Embryonic facial prominence (tissue), 1 donor: ENCODE results near the gene NCOA4.
"Not testable (repeated sequence)": the region's sequence is repeated elsewhere in the genome, so short reads cannot be mapped to it uniquely, and the experiment has no call there.

Source experiments
- DNase-seq: peaks from one replicate; pipeline ENCODE4 v3.0.0-alpha.2; 2016; ENCODE audit errors: extremely low spot score

NCOA4 gene

GRCh38 chr10:46019569-46020343 lies 10.7 kb downstream of the NCOA4 start:
- DNase-seq = no peak

DNA sequence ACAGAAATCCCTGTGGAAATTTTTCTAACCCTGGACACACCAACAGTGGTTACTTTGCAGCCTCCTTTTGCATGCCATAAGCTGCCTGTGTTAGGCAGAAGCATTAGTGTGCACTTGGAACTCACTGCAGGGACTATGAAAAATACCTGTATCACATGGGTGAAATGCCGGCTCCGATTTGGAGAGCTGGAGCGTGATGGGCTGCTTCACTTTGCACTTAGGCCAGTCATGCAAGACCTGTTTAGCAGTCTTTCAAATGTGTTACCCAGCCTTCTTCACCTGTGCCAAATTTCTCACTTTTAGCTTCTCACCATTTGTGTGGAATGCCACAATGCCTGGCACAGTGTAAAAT lies 11.3 kb downstream of the NCOA4 start:
- no peak for DNase-seq

DNA sequence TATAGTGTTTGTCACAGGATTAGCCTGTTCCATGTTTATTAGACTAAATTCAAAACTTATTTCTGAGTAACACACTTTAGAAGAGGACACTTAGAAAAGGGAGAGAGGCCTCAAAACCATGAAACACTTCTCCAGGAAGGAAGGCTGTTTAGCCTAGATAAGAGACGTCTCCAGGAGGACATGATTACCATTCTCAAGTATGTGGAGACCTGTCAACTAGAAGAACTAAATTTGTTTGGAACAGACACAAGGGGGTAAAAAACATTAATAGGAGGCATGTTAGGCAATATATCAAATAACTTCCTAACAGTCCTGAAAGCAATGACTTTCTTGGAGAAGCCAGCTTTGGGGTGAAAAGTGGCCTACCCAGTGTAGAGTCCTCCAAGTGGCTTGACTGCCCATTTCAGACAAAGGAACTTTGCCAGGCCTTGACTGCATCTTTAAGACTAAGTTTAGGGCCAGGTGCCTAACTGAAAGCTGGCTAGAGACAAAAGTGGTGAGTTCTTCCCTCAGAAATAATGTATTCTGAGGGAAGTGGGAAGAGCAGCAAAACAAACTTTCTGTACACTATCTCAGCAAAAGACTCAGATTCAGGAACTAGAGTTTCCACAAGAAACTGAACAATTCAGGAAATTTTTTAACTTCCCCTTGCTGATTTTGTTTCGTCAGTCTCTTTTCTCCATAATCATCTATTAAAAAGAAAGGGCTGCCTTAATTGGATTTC lies 11.8 kb downstream of the NCOA4 start:
- DNase-seq = no peak

GRCh38 chr10:46017733-46018132 lies 12.7 kb downstream of the NCOA4 start:
- DNase-seq = no peak

- no peak for DNase-seq
Measured at GRCh38 chr10:46016811-46017210, 13.6 kb downstream of the NCOA4 start.

DNA sequence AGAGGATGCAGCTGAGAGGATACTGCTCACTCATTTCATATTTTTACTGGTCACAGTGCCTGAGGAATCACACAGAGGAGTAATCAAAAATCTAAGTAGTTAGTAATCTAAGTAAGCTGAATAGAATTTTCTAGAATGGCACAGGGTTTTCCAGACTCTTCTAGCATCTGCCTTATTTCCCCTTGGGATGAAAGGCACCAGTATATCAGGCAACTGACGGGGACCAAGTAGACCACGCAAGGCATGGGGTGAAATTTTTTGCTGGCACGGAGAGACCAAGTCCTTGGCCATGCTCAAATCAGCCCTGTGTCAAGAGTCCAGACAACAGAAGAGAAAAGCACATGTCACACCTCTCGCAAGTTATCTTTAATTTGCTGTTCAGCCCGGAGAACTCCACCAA lies 14.2 kb downstream of the NCOA4 start:
- no peak for DNase-seq

- DNase-seq = no peak
Measured at GRCh38 chr10:46014683-46015405, 15.6 kb downstream of the NCOA4 start.

GRCh38 chr10:46014206-46014605 lies 16.2 kb downstream of the NCOA4 start:
- no peak for DNase-seq

DNA sequence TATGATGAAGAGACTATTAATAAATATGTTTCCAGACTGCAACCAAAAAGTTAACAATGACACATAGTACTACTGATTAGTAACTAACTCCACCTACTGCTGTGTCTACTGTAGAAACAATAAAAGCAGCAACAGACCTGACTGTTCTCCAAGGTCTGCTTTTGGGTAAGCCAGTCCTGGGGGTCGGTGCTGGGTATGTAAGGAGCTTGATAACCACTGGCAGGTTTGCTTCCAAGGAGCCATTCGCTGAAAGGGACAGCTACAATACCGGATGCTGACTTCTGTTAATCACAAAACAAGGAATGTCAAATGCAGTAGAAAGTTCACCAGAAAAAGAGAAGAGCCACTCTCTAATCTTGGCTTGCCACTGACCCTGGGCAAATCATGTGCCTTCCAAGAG lies 17.7 kb downstream of the NCOA4 start:
- no peak for DNase-seq

GRCh38 chr10:46006219-46006618 lies 24.2 kb downstream of the NCOA4 start:
- no peak for DNase-seq

GRCh38 chr10:46005383-46005782 lies 25.0 kb downstream of the NCOA4 start:
- DNase-seq = no peak

- DNase-seq = no peak
Measured at GRCh38 chr10:46004963-46005362, 25.5 kb downstream of the NCOA4 start.

DNA sequence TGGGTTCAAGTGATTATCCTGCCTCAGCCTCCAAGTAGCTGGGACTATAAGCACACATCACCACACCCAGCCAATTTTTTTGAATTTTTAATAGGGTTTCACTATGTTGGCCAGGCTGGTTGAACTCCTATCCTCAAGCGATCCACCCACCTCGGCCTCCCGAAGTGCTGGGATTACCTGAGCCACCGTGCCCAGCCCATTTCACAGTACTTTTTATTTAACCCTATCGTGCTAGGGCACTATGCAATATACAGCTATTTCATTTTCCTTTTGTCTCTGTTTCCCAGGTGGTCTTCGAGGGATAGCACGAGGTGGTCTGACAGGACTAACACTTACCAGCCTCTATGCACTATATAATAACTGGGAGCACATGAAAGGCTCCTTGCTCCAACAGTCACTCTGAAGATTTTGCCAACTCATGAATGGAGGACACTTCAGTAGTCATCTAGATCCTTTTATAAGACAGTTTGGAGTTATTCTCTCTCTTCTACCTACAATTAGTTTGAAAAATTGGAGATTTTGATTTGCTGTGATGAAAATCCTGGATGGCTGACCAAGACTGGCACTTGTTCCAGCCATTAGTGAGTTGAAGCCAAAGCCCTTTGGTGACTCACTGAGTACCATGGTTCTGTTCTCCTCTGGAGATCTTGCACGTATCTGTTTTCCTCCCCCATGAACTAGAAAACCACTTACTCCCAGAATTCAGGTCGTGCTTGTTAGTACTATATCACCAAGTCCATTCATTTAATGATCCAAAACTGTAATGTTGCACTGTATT lies 27.3 kb downstream of the NCOA4 start:
- DNase-seq = no peak

DNA sequence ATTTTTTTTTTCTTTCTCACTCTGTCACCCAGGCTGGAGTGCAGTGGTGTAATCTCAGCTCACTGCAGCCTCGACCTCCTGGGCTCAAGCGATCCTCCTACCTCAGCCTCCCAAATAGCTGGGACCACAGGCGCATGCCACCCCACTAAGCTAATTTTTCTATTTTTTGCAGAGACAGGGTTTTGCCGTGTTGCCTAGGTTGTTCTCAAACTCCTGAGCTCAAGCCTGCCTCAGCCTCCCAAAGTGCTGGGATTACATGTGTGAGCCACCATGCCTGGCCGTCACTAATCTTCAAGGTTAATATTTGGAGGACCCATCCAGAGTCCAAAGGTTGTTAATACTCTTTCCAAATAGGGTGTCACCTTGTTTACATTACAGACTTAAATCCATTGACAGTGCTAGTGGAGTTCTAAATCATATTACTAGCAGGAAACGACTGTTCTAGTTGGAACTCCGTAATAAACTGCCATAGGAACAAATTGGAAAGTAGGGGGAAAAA lies 28.2 kb downstream of the NCOA4 start:
- not testable (repeated sequence) for DNase-seq

GRCh38 chr10:46001187-46001756 lies 29.2 kb downstream of the NCOA4 start:
- no peak for DNase-seq

- DNase-seq = no peak
Measured at GRCh38 chr10:46000538-46000937, 29.9 kb downstream of the NCOA4 start.

DNA sequence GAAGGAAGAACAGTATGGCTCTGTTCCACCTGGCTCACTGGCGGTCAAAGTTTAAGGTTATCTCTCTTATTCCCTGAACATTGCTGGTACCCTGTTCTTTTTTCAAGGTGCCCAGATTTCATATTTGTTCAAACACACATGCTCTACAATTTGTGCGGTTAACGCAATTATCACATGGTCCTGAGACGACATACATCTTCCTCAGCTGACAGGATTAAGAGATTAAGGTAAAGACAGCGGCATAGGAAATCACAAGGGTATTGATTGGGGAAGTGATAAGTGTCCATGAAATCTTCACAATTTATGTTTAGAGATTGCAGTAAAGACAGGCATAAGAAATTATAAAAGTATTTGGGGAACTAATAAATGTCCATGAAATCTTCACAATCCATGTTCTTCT lies 30.5 kb downstream of the NCOA4 start:
- DNase-seq = not testable (repeated sequence)

DNA sequence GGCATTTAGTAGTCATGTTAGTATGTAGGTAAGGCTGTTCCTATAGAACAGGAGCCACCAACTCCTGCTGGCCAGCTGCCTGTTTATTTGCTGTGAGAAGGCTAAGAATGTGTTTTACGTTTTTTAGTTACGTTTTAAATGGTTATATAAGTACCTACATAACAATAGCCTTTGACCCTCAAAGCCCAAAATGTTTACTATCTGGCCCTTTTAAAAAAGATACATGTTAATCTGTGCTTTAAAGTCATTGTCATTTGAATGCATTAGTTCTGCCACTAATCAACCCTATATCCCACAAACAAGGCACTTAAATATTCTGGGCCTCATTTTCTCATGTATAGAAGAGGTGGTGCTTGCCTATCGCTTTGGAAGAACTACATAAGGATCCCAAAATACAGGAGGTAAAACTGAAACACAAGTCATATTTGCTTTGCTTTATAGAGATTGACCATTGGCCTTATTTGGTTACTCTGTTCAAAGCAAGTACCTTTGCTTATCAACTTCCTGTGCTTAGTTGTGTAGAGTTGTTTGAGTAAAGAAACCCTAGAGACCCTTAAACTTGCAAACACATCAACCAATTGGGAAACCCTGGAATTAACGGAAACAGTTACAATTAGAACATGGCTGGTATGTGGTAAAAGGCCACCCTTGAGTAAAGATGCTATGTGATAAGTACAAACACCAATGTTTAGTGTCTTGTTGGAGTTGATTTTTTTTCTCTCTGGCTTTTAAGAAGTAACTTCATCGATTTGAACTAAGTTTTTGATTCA lies 32.2 kb downstream of the NCOA4 start:
- no peak for DNase-seq

GRCh38 chr10:45997557-45997956 lies 32.9 kb downstream of the NCOA4 start:
- DNase-seq = no peak

DNA sequence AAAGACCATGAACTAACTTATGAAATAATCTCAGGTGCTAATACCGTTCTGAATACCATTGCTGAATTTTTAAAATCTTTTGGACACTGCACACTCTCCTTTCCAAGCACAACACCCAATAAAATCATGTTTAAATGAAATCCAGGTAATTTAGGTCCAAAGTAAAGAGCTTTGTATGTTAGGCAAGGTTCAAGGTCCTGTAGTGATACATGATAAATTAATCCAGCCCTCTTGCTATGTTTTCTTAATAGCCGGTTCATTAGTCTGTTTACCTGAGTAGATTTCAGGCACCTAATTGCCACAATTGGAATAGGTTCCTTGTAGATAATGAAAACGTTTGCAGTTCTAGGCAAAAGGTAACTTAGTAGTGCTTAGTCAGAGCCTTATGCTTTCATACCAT lies 44.8 kb downstream of the NCOA4 start:
- DNase-seq = not testable (repeated sequence)

- not testable (repeated sequence) for DNase-seq
Measured at GRCh38 chr10:45984473-45984872, 46.0 kb downstream of the NCOA4 start.
